Loucy (cell line): ENCODE data around the gene KAT8.

ENCODE experiments used
- EZH2phosphoT487 ChIP-seq: fragments of 200-600 bp; IDR thresholded peaks from 2 replicates; pipeline ENCODE4 v1.6.1; 2018; ENCODE audit warnings: antibody characterized with exemption, mild to moderate bottlenecking, moderate library complexity, borderline replicate concordance
- TF ChIP-seq, protein P1 (sequence below): fragments of 200-600 bp; sonication (generic); conservative IDR thresholded peaks from 2 replicates; pipeline ENCODE4 v1.5.1; 2014; ENCODE audit warnings: mild to moderate bottlenecking, antibody characterized with exemption, low read length

DNA sequence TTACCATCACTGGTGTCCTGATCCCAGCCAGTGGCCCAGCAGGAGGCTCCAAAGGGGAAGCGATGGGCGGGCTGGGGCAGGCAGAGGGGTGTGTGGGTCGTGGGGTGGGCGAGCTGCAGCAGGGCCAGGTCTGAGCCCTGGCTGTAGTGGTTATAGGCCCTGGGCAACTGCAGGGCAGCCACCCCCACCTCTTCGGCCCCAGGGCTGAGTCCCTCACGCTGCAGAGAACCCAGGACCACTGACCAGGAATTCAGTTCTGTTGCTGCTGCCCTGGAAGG, 30.9 kb upstream of the KAT8 start:
- TF ChIP-seq, protein P1, sequence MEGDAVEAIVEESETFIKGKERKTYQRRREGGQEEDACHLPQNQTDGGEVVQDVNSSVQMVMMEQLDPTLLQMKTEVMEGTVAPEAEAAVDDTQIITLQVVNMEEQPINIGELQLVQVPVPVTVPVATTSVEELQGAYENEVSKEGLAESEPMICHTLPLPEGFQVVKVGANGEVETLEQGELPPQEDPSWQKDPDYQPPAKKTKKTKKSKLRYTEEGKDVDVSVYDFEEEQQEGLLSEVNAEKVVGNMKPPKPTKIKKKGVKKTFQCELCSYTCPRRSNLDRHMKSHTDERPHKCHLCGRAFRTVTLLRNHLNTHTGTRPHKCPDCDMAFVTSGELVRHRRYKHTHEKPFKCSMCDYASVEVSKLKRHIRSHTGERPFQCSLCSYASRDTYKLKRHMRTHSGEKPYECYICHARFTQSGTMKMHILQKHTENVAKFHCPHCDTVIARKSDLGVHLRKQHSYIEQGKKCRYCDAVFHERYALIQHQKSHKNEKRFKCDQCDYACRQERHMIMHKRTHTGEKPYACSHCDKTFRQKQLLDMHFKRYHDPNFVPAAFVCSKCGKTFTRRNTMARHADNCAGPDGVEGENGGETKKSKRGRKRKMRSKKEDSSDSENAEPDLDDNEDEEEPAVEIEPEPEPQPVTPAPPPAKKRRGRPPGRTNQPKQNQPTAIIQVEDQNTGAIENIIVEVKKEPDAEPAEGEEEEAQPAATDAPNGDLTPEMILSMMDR, result no peak
- TF ChIP-seq EZH2phosphoT487, result no peak
